OCI-LY3 (cell line): ENCODE data around the gene LRFN2.

Source experiments
- H2AFZ ChIP-seq: fragments of 200-600, 300-600 bp; shearing (Covaris generic); 2 replicates; pipeline ENCODE4 v1.6.0; 2014; ENCODE audit warnings: antibody characterized with exemption, low read depth, low read length
- H3K27ac ChIP-seq: fragments of 200-600, 300-600 bp; sonication (generic); 2 replicates; pipeline ENCODE4 v1.5.1; 2014; ENCODE audit warnings: mild to moderate bottlenecking, low read length, moderate library complexity, mixed read lengths
- H3K27me3 ChIP-seq: fragments of 200-600, 300-600 bp; sonication (generic); 2 replicates; pipeline ENCODE4 v1.6.1; 2014; ENCODE audit warnings: low read depth, low read length, mixed read lengths
- H3K36me3 ChIP-seq: fragments of 200-600, 300-600 bp; sonication (generic); replicated peaks from 2 replicates; pipeline ENCODE3; 2014; ENCODE audit warnings: low read depth, low read length, mixed read lengths
- H3K4me1 ChIP-seq: fragments of 300-600, 200-600 bp; sonication (generic); 2 replicates; pipeline ENCODE4 v1.6.1; 2014; ENCODE audit warnings: low read length, mixed read lengths
- H3K4me2 ChIP-seq: fragments of 200-600, 300-600 bp; sonication (generic); 2 replicates; pipeline ENCODE4 v1.6.1; 2014; ENCODE audit warnings: low read length, mixed read lengths
- H3K4me3 ChIP-seq: fragments of 300-600, 200-600 bp; sonication (generic); 2 replicates; pipeline ENCODE4 v1.5.1; 2014; ENCODE audit warnings: antibody characterized with exemption, mild to moderate bottlenecking, low read length, moderate library complexity
- H3K79me2 ChIP-seq: fragments of 300-600, 200-600 bp; shearing (Covaris generic); 2 replicates; pipeline ENCODE4 v1.6.1; 2014; ENCODE audit warnings: mild to moderate bottlenecking, low read length, mixed read lengths
- H3K9ac ChIP-seq: fragments of 300-600, 200-600 bp; shearing (Covaris generic); 2 replicates; pipeline ENCODE4 v1.6.0; 2014; ENCODE audit warnings: mild to moderate bottlenecking, low read length, moderate library complexity
- H3K9me3 ChIP-seq: fragments of 200-600, 300-600 bp; shearing (Covaris generic); 2 replicates; pipeline ENCODE4 v1.6.1; 2014; ENCODE audit warnings: low read length, mixed read lengths; ENCODE audit not compliant: insufficient read depth
- H4K20me1 ChIP-seq: fragments of 200-600, 300-600 bp; sonication (generic); 2 replicates; pipeline ENCODE4 v1.6.1; 2016; ENCODE audit warnings: low read length, mixed read lengths; ENCODE audit not compliant: insufficient read depth
- EZH2phosphoT487 ChIP-seq: fragments of 200-600 bp; shearing (Covaris generic); IDR thresholded peaks from 2 replicates; pipeline ENCODE4 v1.6.1; 2018; ENCODE audit warnings: antibody characterized with exemption, mixed run types, low read depth
- TF ChIP-seq, protein P1 (sequence below): fragments of 200-600, 300-600 bp; sonication (generic); IDR thresholded peaks from 2 replicates; pipeline ENCODE4 v1.5.1; 2014; ENCODE audit warnings: antibody characterized with exemption, low read length, low read depth

The LRFN2 gene

GRCh38 chr6:40524797-40525585 is 62.2 kb downstream of the LRFN2 start:
- no peaks in the 10 kb centered on the region for H4K20me1 ChIP-seq
- H3K36me3 ChIP-seq = no peaks in the 10 kb centered on the region
- no peak for TF ChIP-seq EZH2phosphoT487
- TF ChIP-seq, protein P1, sequence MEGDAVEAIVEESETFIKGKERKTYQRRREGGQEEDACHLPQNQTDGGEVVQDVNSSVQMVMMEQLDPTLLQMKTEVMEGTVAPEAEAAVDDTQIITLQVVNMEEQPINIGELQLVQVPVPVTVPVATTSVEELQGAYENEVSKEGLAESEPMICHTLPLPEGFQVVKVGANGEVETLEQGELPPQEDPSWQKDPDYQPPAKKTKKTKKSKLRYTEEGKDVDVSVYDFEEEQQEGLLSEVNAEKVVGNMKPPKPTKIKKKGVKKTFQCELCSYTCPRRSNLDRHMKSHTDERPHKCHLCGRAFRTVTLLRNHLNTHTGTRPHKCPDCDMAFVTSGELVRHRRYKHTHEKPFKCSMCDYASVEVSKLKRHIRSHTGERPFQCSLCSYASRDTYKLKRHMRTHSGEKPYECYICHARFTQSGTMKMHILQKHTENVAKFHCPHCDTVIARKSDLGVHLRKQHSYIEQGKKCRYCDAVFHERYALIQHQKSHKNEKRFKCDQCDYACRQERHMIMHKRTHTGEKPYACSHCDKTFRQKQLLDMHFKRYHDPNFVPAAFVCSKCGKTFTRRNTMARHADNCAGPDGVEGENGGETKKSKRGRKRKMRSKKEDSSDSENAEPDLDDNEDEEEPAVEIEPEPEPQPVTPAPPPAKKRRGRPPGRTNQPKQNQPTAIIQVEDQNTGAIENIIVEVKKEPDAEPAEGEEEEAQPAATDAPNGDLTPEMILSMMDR = no peak
- no peak overlapping the region for H3K4me3 ChIP-seq
- H3K4me1 ChIP-seq = peaks cover 5% of the 10 kb centered on the region; the same call in 1 of the 2 replicates
- no peaks in the 10 kb centered on the region for H3K79me2 ChIP-seq
- H2AFZ ChIP-seq = no peak overlapping the region
- H3K9me3 ChIP-seq = no peaks in the 10 kb centered on the region
- peaks cover 15% of the 10 kb centered on the region for H3K27me3 ChIP-seq
- H3K9ac ChIP-seq = no peak overlapping the region
- no peak overlapping the region for H3K27ac ChIP-seq
- no peak overlapping the region for H3K4me2 ChIP-seq

- no peaks in the 10 kb centered on the region for H3K79me2 ChIP-seq
- no peaks in the 10 kb centered on the region for H4K20me1 ChIP-seq
- no peak overlapping the region for H2AFZ ChIP-seq
- no peak overlapping the region for H3K9ac ChIP-seq
- H3K36me3 ChIP-seq = no peaks in the 10 kb centered on the region
- H3K4me2 ChIP-seq = no peak overlapping the region
- TF ChIP-seq EZH2phosphoT487 = no peak
- TF ChIP-seq, protein P1 = no peak
- H3K4me3 ChIP-seq = no peak overlapping the region
- no peaks in the 10 kb centered on the region for H3K4me1 ChIP-seq
- no peak overlapping the region for H3K27ac ChIP-seq
- H3K9me3 ChIP-seq = no peaks in the 10 kb centered on the region
- peaks cover 25% of the 10 kb centered on the region for H3K27me3 ChIP-seq
These were observed 63.5 kb downstream of the LRFN2 start for GRCh38 chr6:40523505-40524172.

DNA sequence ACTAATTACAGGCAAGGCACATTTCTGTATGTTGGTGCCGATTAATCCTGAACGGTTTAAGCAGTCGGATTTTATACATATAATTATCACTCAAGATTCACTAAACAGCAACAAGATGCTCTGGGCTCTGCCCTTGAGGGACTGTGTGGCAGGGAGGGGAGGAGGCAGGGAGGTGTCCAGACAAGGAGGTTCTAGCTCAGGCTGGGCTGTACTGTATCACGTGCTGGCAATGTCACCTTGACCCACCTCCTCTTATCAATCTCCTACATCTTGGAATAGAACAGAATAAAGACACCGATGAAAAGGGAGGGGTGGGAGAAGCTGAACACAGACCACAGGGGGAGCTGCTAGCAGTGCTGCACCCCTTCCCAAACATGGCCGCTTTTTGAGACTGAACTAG is 65.7 kb downstream of the LRFN2 start:
- no peak for TF ChIP-seq EZH2phosphoT487
- TF ChIP-seq, protein P1 = no peak
- Histone ChIP-seq H3K9me3 (no peaks in the 10 kb centered on the region), H4K20me1 (no peaks in the 10 kb centered on the region), H3K9ac (no peak overlapping the region), H3K4me1 (no peaks in the 10 kb centered on the region), H3K27me3 (peaks cover 44% of the 10 kb centered on the region), H3K27ac (no peak overlapping the region), H2AFZ (no peak overlapping the region), H3K4me2 (no peak overlapping the region), H3K36me3 (no peaks in the 10 kb centered on the region), H3K79me2 (no peaks in the 10 kb centered on the region), H3K4me3 (no peak overlapping the region)

- Histone ChIP-seq H3K27me3 (peaks cover 50% of the 10 kb centered on the region), H3K36me3 (no peaks in the 10 kb centered on the region), H3K79me2 (no peaks in the 10 kb centered on the region), H3K4me1 (no peaks in the 10 kb centered on the region), H3K27ac (no peak overlapping the region), H3K9me3 (no peaks in the 10 kb centered on the region), H3K4me3 (no peak overlapping the region), H3K9ac (no peak overlapping the region), H2AFZ (no peak overlapping the region), H4K20me1 (no peaks in the 10 kb centered on the region), H3K4me2 (no peak overlapping the region)
- no peak for TF ChIP-seq EZH2phosphoT487
- TF ChIP-seq, protein P1 = no peak
These were observed 66.5 kb downstream of the LRFN2 start for GRCh38 chr6:40520678-40521077.
